GM23248 (cell line): ENCODE measurements around the gene BCLAF1. TPM values are rescaled to one million over a fixed set of nuclear protein-coding genes. Genes with fewer than 3 reads are reported as not detected.

Experiments
- DNase-seq: peaks from one replicate; pipeline ENCODE4 v3.0.0-alpha.2; 2015
- H2AFZ ChIP-seq: fragments of 200-600 bp; sonication (generic); 2 replicates; pipeline ENCODE4 v1.6.1; 2016; ENCODE audit warnings: antibody characterized with exemption
- H3F3A ChIP-seq: fragments of 200-600 bp; sonication (generic); 2 replicates; pipeline ENCODE4 v1.6.1; 2016; ENCODE audit warnings: mild to moderate bottlenecking, antibody characterized with exemption, mixed run types; ENCODE audit not compliant: insufficient read depth
- H3K27ac ChIP-seq: fragments of 200-600 bp; sonication (generic); 2 replicates; pipeline ENCODE4 v1.5.1; 2016; ENCODE audit warnings: mild to moderate bottlenecking
- H3K27me3 ChIP-seq: fragments of 200-600 bp; sonication (generic); replicated peaks from 2 replicates; pipeline ENCODE4 v1.6.1; 2016; ENCODE audit warnings: mild to moderate bottlenecking; ENCODE audit not compliant: insufficient read depth
- H3K36me3 ChIP-seq: fragments of 200-600 bp; sonication (generic); 2 replicates; pipeline ENCODE4 v1.6.1; 2016; ENCODE audit warnings: low read depth, mild to moderate bottlenecking
- H3K4me1 ChIP-seq: fragments of 200-600 bp; sonication (generic); 2 replicates; pipeline ENCODE4 v1.6.1; 2016; ENCODE audit warnings: mild to moderate bottlenecking; ENCODE audit not compliant: insufficient read depth
- H3K4me2 ChIP-seq: fragments of 200-600 bp; sonication (generic); one replicate; pipeline ENCODE4 v1.6.1; 2016; ENCODE audit warnings: mild to moderate bottlenecking; ENCODE audit not compliant: unreplicated experiment
- H3K4me3 ChIP-seq: fragments of 200-600 bp; sonication (generic); 2 replicates; pipeline ENCODE4 v1.5.1; 2016; ENCODE audit warnings: mild to moderate bottlenecking
- H3K79me2 ChIP-seq: fragments of 200-600 bp; sonication (generic); 2 replicates; pipeline ENCODE4 v1.6.1; 2016; ENCODE audit warnings: mild to moderate bottlenecking; ENCODE audit not compliant: insufficient read depth
- H3K9ac ChIP-seq: fragments of 200-600 bp; sonication (generic); 2 replicates; pipeline ENCODE4 v1.6.1; 2016; ENCODE audit warnings: mild to moderate bottlenecking
- H3K9me2 ChIP-seq: fragments of 200-600 bp; sonication (generic); 2 replicates; pipeline ENCODE4 v1.6.1; 2016; ENCODE audit warnings: mixed run types, mild to moderate bottlenecking, moderate library complexity; ENCODE audit not compliant: insufficient read depth
- H3K9me3 ChIP-seq: fragments of 200-600 bp; sonication (generic); one replicate; pipeline ENCODE4 v1.6.1; 2017; ENCODE audit warnings: low read depth
- H4K20me1 ChIP-seq: fragments of 200-600 bp; sonication (generic); 2 replicates; pipeline ENCODE4 v1.6.0; 2016; ENCODE audit not compliant: insufficient read depth
- EZH2 ChIP-seq: fragments of 200-600 bp; sonication (generic); IDR thresholded peaks from 2 replicates; pipeline ENCODE4 v1.6.1; 2018; ENCODE audit warnings: antibody characterized with exemption, mild to moderate bottlenecking; ENCODE audit not compliant: insufficient read depth, poor library complexity, severe bottlenecking
- EZH2phosphoT487 ChIP-seq: fragments of 200-600 bp; sonication (generic); IDR thresholded peaks from 2 replicates; pipeline ENCODE4 v1.6.1; 2018; ENCODE audit warnings: antibody characterized with exemption, moderate library complexity, mild to moderate bottlenecking, low read depth; ENCODE audit not compliant: insufficient read depth
- WGBS, 2 experiments: methylation state at CpG; one replicate each; pipeline ENCODE4 v1.1.6; 2015 to 2017; ENCODE audit warnings: low lambda C conversion rate in 2 of 2, low coverage in 1 of 2; ENCODE audit errors: missing lambda C conversion rate in 2 of 2; 5-methylcytosine and 5-hydroxymethylcytosine counted together
- in situ Hi-C: fragments of 300-500 bp; cut with MboI; formaldehyde crosslinking; loops from 2 replicates; pipeline ENCODE4 v1.15.0; 2020
- polyA plus RNA-seq: library from polyadenylated mRNA; unstranded; fragments of >200 nt; fragmentation: Nextera tagmentation; extraction: Ambion mirVana; gene quantifications from 2 replicates; pipeline ENCODE4 v1.2.1, GENCODE V29; 2016
- total RNA-seq: library from RNA; depleted of rRNA; stranded (reverse); fragments of >200 nt; shearing (Covaris generic); gene quantifications from 2 replicates; pipeline ENCODE4 v1.2.3, GENCODE V29; 2014

Gene BCLAF1
- total and polyA plus RNA-seq, 2 experiments from 2014 or later: 78.3 to 80.3 TPM

DNA sequence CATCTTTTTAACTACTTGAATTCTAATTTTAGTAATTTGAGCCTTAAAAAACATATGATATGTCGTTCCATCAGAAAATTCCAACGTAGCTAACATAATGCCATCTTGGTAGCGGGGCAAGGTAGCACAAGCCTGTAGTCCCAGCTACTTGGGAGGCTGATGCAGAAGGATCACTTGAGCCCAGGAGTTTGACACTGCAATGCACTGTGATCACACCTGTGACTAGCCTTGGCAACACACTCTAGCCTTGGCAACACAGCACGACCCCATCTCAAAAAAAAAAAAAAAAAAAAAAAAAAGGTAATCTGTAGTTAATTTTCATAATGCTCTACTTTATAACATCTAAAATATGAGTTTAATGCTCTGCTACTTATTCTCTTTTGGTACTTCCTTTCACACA lies 6.7 kb downstream of the BCLAF1 start:
- Histone ChIP-seq H3K4me2 (peak overlapping the region; percentile 55), H3K9me2 (no peaks in the 10 kb centered on the region), H3K27me3 (no peaks in the 10 kb centered on the region), H3K9ac (no peak overlapping the region), H3K27ac (no peak overlapping the region), H3K4me1 (peaks cover 50% of the 10 kb centered on the region), H2AFZ (no peak overlapping the region), H3K36me3 (peaks cover 23% of the 10 kb centered on the region; the same call in 1 of the 2 replicates), H4K20me1 (peaks cover 46% of the 10 kb centered on the region), H3K9me3 (no peaks in the 10 kb centered on the region), H3F3A (peaks cover 19% of the 10 kb centered on the region), H3K4me3 (0 out of 2 replicates have a peak overlapping the region, but pooled peaks have one; percentile 12), H3K79me2 (peaks cover 100% of the 10 kb centered on the region)
- in situ Hi-C loops: no loop called here
- no peak for DNase-seq
- no peak for TF ChIP-seq EZH2phosphoT487
- TF ChIP-seq EZH2: no peak
- 64 to 75% methylated on average over 3 to 4 of the region's 4 CpGs for WGBS, 2 experiments

- no peak overlapping the region for H3K9ac ChIP-seq
- H3K36me3 ChIP-seq: peaks cover 39% of the 10 kb centered on the region
- no peaks in the 10 kb centered on the region for H3K27me3 ChIP-seq
- no peaks in the 10 kb centered on the region for H3K9me3 ChIP-seq
- H2AFZ ChIP-seq: no peak overlapping the region
- no peak overlapping the region; the same call in 1 of the 2 replicates for H3K4me3 ChIP-seq
- H3F3A ChIP-seq: peaks cover 13% of the 10 kb centered on the region
- no peak overlapping the region for H3K4me2 ChIP-seq
- no peak overlapping the region for H3K27ac ChIP-seq
- H4K20me1 ChIP-seq: peaks cover 31% of the 10 kb centered on the region
- peaks cover 98% of the 10 kb centered on the region for H3K79me2 ChIP-seq
- WGBS, 2 experiments: 98 to 100% methylated on average over 3 of the region's 3 CpGs
- DNase-seq: no peak
- no peaks in the 10 kb centered on the region for H3K9me2 ChIP-seq
- TF ChIP-seq EZH2phosphoT487 (no peak), EZH2 (no peak)
- peaks cover 54% of the 10 kb centered on the region for H3K4me1 ChIP-seq
- in situ Hi-C loops: no loop called here
Observed at GRCh38 chr6:136280032-136280609, 9.5 kb downstream of the BCLAF1 start.

- WGBS, 2 experiments: 93 to 96% methylated on average over 1 of the region's 1 CpG
- H3K4me3 ChIP-seq: no peak overlapping the region
- TF ChIP-seq EZH2 (no peak), EZH2phosphoT487 (no peak)
- H2AFZ ChIP-seq: no peak overlapping the region
- no peaks in the 10 kb centered on the region for H3K9me2 ChIP-seq
- no peaks in the 10 kb centered on the region for H4K20me1 ChIP-seq
- peak; percentile 39 for DNase-seq
- in situ Hi-C loops: no loop called here
- no peak overlapping the region for H3K4me2 ChIP-seq
- H3F3A ChIP-seq: peaks cover 12% of the 10 kb centered on the region; the same call in 1 of the 2 replicates
- no peak overlapping the region for H3K27ac ChIP-seq
- H3K79me2 ChIP-seq: peaks cover 98% of the 10 kb centered on the region
- H3K9ac ChIP-seq: no peak overlapping the region
- peaks cover 81% of the 10 kb centered on the region for H3K36me3 ChIP-seq
- no peaks in the 10 kb centered on the region for H3K9me3 ChIP-seq
- no peaks in the 10 kb centered on the region for H3K27me3 ChIP-seq
- H3K4me1 ChIP-seq: peaks cover 13% of the 10 kb centered on the region
Observed at GRCh38 chr6:136274062-136274461, 15.6 kb downstream of the BCLAF1 start.

DNA sequence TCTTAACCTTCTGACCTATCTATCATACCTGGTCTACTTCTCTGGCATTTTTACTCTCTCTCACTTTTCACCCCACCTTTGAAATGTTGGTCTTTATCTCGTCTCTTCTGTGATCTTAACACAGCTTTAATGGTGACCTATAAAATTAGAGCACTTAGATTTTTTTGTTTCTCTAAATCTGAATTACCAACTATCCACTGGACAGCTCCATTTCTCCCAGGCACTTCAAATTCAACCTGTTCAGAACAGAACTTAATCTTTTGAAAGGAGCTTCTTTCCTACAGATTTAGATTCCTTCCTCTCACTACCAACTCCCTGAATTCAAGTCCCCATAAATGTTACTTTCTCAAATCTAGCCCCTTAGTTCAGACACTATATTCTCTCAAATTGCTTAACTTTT lies 24.5 kb downstream of the BCLAF1 start:
- H3K4me3 ChIP-seq: no peak overlapping the region
- no peaks in the 10 kb centered on the region for H3K27me3 ChIP-seq
- H3K27ac ChIP-seq: no peak overlapping the region
- no peaks in the 10 kb centered on the region for H3K9me3 ChIP-seq
- WGBS, 2 experiments: 97 to 100% methylated on average over 1 of the region's 1 CpG
- peaks cover 99% of the 10 kb centered on the region for H3K79me2 ChIP-seq
- peaks cover 89% of the 10 kb centered on the region for H3K36me3 ChIP-seq
- H4K20me1 ChIP-seq: no peaks in the 10 kb centered on the region
- in situ Hi-C loops: no loop called here
- no peak for DNase-seq
- no peaks in the 10 kb centered on the region for H3K9me2 ChIP-seq
- H2AFZ ChIP-seq: no peak overlapping the region
- no peak overlapping the region for H3K9ac ChIP-seq
- H3F3A ChIP-seq: peaks cover 16% of the 10 kb centered on the region; the same call in 1 of the 2 replicates
- H3K4me1 ChIP-seq: no peaks in the 10 kb centered on the region
- H3K4me2 ChIP-seq: no peak overlapping the region
- no peak for TF ChIP-seq EZH2
- no peak for TF ChIP-seq EZH2phosphoT487
